LNCaP clone FGC (cell line): ENCODE results near the gene RSPH1.

ENCODE experiments used
- DNase-seq: peaks from one replicate; pipeline ENCODE4 v3.0.0-alpha.2; 2011; ENCODE audit warnings: low read depth
- H3K4me3 ChIP-seq: 2 replicates; pipeline ENCODE4 v1.5.1; 2011; ENCODE audit warnings: mild to moderate bottlenecking, low read depth, low read length, control low read depth
- TF ChIP-seq, protein P1 (sequence below): IDR thresholded peaks from 2 replicates; pipeline ENCODE4 v1.5.1; 2012; ENCODE audit warnings: mild to moderate bottlenecking; ENCODE audit not compliant: control insufficient read depth, insufficient read depth; ENCODE audit errors: extremely low read depth

Gene RSPH1

DNA sequence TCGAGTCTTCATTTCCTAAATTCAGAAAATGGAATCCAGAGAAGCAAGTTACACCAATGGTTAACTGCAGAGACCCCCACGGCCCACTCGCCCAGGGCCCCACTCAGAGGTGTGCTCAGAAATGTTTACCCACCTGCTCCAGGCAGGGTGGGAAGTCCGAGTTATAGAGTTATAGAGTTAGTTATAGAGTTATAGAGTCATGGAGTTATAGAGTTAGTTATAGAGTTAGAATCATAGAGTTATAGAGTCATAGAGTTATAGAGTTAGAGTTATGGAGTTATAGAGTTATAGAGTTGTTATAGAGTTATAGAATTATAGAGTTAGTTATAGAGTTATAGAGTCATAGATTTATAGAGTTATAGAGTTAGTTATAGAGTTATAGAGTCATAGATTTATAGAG, 60.6 kb downstream of the RSPH1 start:
- TF ChIP-seq, protein P1, sequence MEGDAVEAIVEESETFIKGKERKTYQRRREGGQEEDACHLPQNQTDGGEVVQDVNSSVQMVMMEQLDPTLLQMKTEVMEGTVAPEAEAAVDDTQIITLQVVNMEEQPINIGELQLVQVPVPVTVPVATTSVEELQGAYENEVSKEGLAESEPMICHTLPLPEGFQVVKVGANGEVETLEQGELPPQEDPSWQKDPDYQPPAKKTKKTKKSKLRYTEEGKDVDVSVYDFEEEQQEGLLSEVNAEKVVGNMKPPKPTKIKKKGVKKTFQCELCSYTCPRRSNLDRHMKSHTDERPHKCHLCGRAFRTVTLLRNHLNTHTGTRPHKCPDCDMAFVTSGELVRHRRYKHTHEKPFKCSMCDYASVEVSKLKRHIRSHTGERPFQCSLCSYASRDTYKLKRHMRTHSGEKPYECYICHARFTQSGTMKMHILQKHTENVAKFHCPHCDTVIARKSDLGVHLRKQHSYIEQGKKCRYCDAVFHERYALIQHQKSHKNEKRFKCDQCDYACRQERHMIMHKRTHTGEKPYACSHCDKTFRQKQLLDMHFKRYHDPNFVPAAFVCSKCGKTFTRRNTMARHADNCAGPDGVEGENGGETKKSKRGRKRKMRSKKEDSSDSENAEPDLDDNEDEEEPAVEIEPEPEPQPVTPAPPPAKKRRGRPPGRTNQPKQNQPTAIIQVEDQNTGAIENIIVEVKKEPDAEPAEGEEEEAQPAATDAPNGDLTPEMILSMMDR: no peak
- no peak for DNase-seq
- H3K4me3 ChIP-seq: no peak overlapping the region

DNA sequence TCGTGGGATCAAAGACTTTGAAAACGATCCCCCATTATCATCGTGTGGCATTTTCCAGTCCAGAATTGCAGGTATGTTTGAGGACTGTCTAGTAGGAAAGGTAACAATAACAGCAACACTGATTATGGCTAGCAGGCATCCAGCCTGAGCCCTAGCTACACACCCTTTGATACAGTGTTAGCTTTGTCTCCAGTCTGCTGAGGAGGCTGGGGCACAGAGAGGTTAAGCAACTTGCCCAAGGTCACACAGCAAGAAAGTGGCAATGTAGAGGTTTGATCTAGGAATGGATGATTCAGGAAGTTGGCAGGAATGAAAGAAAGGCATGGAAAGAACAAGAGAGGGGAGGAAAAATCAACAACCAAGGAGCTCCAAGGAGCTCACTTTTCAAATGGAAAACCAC, 61.1 kb downstream of the RSPH1 start:
- no peak for DNase-seq
- TF ChIP-seq, protein P1: no peak
- H3K4me3 ChIP-seq: no peak overlapping the region

- no peak overlapping the region for H3K4me3 ChIP-seq
- TF ChIP-seq, protein P1: no peak
- DNase-seq: no peak
These were observed 62.0 kb downstream of the RSPH1 start for GRCh38 chr21:42433946-42434551.

DNA sequence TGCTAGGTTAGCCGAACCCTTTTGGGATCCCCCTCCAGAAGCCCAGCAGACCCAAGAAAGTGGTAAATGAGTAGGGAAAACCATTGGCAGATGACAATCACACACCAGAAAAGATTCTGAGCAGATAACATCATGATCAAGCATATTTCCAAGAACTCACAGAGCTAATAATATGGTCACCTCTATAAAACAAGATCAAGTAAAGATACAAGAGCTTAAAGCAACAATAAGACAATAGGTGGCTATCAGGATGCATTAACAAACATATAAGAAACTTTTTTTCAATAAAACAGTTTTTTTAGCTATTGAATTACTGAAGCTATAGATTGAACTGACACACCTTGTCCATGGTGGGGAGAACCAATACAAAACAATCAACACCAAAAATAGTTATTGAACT, 63.3 kb downstream of the RSPH1 start:
- DNase-seq: no peak
- no peak overlapping the region for H3K4me3 ChIP-seq
- TF ChIP-seq, protein P1: no peak

- no peak for DNase-seq
- TF ChIP-seq, protein P1: no peak
- H3K4me3 ChIP-seq: no peak overlapping the region
These were observed 64.8 kb downstream of the RSPH1 start for GRCh38 chr21:42431196-42431595.

DNA sequence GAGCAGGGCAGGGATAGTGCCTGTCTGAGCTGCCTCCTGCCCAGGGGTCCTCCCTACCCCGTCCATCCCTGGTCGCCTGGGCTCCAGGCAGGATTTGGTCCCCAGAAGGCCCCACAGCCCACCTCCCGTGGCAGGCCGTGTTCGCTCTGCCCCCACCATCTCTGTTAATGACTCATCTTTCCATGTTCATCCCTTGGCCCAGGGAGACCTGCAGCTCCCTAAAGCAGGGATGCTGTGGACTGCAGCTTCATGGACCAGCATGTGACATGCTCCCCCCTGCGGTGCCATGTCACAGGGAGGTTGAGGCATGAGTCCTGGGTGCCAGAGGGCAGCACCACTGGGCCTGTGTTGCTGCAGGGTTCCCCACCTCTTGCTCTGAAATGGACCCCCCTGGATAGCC, 65.5 kb downstream of the RSPH1 start:
- TF ChIP-seq, protein P1: no peak
- no peak for DNase-seq
- no peak overlapping the region for H3K4me3 ChIP-seq

DNA sequence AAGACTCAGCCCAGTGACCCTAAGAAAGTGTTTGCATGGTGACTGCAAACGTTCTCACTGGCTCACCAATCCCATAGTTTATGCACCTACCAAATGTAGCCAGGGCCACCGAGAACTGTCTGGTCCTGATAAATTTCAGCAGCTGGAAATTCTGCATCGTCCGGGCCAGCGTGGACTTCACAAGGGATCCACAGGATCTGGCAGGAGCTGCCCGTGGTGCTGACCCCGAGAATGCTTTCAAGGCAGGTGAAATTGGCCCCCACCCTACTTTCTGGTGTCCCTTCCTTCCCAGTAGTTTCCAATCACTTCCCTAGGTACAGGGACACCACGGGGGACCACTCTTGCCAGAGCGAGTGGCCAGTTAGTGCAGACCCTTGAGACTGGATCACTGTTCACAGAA, 66.2 kb downstream of the RSPH1 start:
- TF ChIP-seq, protein P1: no peak
- no peak for DNase-seq

More for the DNA sequence above, 66.2 kb downstream of the RSPH1 start:
- H3K4me3 ChIP-seq: no peak overlapping the region
